HFFc6 (cell line): ENCODE measurements around the gene CPLX3. TPM values are rescaled to one million over a fixed set of nuclear protein-coding genes. Genes with fewer than 3 reads are reported as not detected.
A peak's percentile ranks its signal among the peaks of the same experiment; 100 is the strongest.

Experiments used
- DNase-seq: peaks from one replicate; pipeline ENCODE4 v3.0.0-alpha.2; 2018
- H3K27ac Mint-ChIP-seq: 2 replicates; pipeline ENCODE4 v1.8.0; 2020; ENCODE audit warnings: mild to moderate bottlenecking, mixed read lengths
- H3K27me3 Mint-ChIP-seq: 2 replicates; pipeline ENCODE4 v1.8.0; 2021; ENCODE audit warnings: mild to moderate bottlenecking, moderate library complexity, mixed read lengths; ENCODE audit not compliant: insufficient read depth
- H3K36me3 Mint-ChIP-seq: 2 replicates; pipeline ENCODE4 v1.8.0; 2021; ENCODE audit warnings: low read depth, mixed read lengths
- H3K4me1 Mint-ChIP-seq: 2 replicates; pipeline ENCODE4 v1.8.0; 2020; ENCODE audit warnings: low read depth, mixed read lengths
- H3K4me3 Mint-ChIP-seq: 2 replicates; pipeline ENCODE4 v1.8.0; 2020; ENCODE audit warnings: mild to moderate bottlenecking, moderate library complexity, mixed read lengths
- H3K9me3 Mint-ChIP-seq: 2 replicates; pipeline ENCODE4 v1.8.0; 2020; ENCODE audit warnings: mild to moderate bottlenecking, mixed read lengths
- total RNA-seq, 6 experiments: library from RNA; stranded (reverse); fragmentation: NEBNext Ultra II Directional; extraction: Animal tissue kit (Norgen Biotek cat#: 25700); gene quantifications; 2 replicates in 1 of 6; 3 replicates in 5 of 6; pipeline ENCODE4 v1.2.3, GENCODE V29; 2021
- TF ChIP-seq, protein P1 (sequence below): fragments of 200-600 bp; sonication (generic); IDR thresholded peaks from 2 replicates; pipeline ENCODE4 v1.5.0; 2021; ENCODE audit warnings: antibody characterized with exemption, mild to moderate bottlenecking

CPLX3 gene
- total RNA-seq, 6 experiments from 2014 or later, result 0.09 TPM; not detected in 5

DNA sequence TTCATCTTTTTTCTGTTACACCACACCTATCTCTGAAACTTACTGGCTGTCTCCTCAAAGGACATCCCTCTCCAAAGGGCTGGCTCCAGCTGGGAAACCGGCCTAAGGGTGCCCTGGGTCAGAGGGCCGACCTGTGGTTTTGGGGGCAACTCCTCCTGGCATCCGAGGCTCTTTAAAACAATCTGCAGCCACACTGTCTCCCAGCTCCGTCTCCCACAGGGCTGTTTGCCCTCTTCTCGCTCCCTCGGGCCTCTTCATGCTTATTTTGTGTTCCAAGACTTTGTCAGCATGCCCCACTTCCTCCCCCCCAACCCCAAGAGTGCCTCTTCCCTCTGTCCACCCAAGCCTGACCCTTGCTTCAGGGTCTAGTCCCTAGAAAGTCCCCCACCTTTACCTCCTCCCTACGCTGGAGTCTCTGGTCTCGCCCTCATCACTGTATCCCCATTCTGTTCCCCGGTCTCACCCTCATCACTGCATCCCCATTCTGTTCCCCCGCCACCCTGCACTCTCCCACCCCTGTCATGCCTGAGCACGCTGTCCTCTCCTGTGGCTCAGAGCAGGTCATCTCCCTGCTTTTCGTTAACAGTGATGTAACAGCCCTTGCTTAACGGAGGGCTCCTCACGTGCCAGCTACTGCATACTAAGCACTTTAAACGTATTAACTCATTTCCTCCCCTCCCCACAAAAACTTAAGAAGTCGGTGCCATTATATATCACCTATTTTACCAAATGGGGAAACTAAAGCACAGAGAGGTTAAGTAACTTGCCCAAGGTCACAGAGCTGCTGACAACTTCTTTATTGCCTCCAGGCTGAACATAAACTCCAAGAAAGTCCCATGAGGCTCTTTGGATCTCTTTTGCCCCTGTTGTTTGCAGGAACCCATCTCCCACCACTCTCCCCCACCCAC is 45.6 kb upstream of the CPLX3 start:
- H3K27me3 Mint-ChIP-seq, result peaks cover 2% of the 10 kb centered on the region
- H3K4me1 Mint-ChIP-seq, result peaks cover 64% of the 10 kb centered on the region
- peak; percentile 27 for DNase-seq
- H3K9me3 Mint-ChIP-seq, result no peaks in the 10 kb centered on the region
- TF ChIP-seq, protein P1, sequence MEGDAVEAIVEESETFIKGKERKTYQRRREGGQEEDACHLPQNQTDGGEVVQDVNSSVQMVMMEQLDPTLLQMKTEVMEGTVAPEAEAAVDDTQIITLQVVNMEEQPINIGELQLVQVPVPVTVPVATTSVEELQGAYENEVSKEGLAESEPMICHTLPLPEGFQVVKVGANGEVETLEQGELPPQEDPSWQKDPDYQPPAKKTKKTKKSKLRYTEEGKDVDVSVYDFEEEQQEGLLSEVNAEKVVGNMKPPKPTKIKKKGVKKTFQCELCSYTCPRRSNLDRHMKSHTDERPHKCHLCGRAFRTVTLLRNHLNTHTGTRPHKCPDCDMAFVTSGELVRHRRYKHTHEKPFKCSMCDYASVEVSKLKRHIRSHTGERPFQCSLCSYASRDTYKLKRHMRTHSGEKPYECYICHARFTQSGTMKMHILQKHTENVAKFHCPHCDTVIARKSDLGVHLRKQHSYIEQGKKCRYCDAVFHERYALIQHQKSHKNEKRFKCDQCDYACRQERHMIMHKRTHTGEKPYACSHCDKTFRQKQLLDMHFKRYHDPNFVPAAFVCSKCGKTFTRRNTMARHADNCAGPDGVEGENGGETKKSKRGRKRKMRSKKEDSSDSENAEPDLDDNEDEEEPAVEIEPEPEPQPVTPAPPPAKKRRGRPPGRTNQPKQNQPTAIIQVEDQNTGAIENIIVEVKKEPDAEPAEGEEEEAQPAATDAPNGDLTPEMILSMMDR, result no peak
- H3K36me3 Mint-ChIP-seq, result no peaks in the 10 kb centered on the region
- peak overlapping the region; percentile 90 for H3K4me3 Mint-ChIP-seq
- peak overlapping the region; percentile 31 for H3K27ac Mint-ChIP-seq

DNA sequence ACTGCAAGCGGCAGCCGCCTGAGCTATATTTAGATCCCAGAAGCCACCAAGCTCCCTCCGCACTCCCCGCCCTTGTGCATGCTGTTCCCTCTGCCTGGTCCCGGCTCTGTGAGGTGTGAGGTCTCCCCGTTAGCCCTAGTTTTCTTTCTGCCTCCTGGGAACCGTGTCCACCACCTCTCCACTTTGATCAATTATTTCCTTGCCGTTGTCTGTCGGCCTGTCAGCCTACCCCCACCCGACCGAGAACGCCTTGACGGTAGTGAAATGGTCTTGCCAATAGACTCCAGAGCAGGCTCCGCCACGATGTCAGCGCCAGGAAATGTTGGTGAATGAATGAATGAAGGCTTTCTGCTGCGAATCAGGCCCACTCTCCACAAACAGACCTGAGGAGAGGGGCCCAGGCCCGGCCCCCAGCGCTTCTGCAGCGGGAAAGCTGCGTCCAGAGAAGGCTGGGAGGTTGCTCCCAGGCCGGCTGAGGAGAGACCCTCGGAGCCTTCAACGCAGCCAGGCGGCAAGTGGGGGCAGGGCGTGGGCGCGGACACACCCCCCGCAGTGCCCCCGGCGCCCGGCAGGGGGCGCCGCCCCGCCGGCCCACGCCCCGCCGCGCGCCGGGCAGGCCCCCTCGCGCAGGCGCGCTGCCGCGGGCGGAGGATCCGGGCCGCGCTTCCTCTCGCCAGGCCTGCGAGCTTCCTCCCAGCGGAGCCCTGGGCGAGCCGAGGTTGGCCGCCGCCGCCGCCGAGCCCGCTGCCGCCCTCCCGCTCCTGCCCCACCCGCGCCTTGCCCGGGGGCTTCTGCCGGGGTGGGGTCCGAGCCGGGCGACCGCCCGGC is 44.8 kb upstream of the CPLX3 start, which contains the start of gene CSK:
Gene CSK (plus strand): TSS at position 650 of the 828 bp plus-strand sequence. CDS start 16,218 bp downstream, outside the sequence.
- Mint-ChIP-seq H3K27me3 (peaks cover 2% of the 10 kb centered on the region), H3K27ac (peak within 1 kb of the TSS; percentile 76), H3K36me3 (no peaks in the 10 kb centered on the region), H3K4me1 (peaks cover 66% of the 10 kb centered on the region), H3K9me3 (no peaks in the 10 kb centered on the region), H3K4me3 (peak within 1 kb of the TSS; percentile 95)
- DNase-seq, result peak; percentile 45
- TF ChIP-seq, protein P1, result peak; percentile 74

DNA sequence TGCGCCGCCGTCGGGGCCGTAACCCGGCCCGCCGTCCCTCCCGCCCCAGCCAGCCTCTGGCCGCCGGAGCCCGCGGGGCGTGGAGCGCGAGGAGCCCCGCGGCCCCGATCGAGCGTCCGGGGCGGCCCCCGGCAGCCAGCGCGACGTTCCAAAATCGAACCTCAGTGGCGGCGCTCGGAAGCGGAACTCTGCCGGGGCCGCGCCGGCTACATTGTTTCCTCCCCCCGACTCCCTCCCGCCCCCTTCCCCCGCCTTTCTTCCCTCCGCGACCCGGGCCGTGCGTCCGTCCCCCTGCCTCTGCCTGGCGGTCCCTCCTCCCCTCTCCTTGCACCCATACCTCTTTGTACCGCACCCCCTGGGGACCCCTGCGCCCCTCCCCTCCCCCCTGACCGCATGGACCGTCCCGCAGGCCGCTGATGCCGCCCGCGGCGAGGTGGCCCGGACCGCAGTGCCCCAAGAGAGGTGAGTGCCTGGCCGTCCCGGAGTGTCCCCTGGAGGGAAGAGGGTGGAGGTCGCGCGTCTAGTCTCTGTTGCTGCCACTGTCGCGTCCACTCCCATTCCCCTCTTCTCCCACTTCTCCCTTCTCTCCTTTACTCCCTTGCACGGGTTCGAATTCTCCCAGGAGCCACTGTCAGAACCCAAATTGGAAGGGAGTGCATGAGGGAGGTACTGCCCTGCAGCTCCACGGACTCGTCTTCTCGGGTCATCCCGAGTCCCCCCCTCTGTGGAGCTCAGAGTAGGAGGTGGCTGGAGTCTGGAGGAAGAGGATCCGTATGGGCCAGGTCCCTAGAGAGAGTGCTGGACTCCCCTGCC is 44.0 kb upstream of the CPLX3 start:
- Mint-ChIP-seq H3K36me3 (no peaks in the 10 kb centered on the region), H3K27ac (peak overlapping the region; percentile 76; the same call in 1 of the 2 replicates), H3K9me3 (no peaks in the 10 kb centered on the region), H3K4me3 (peak overlapping the region; percentile 95), H3K4me1 (peaks cover 60% of the 10 kb centered on the region), H3K27me3 (peaks cover 2% of the 10 kb centered on the region)
- TF ChIP-seq, protein P1, result no peak
- no peak for DNase-seq

DNA sequence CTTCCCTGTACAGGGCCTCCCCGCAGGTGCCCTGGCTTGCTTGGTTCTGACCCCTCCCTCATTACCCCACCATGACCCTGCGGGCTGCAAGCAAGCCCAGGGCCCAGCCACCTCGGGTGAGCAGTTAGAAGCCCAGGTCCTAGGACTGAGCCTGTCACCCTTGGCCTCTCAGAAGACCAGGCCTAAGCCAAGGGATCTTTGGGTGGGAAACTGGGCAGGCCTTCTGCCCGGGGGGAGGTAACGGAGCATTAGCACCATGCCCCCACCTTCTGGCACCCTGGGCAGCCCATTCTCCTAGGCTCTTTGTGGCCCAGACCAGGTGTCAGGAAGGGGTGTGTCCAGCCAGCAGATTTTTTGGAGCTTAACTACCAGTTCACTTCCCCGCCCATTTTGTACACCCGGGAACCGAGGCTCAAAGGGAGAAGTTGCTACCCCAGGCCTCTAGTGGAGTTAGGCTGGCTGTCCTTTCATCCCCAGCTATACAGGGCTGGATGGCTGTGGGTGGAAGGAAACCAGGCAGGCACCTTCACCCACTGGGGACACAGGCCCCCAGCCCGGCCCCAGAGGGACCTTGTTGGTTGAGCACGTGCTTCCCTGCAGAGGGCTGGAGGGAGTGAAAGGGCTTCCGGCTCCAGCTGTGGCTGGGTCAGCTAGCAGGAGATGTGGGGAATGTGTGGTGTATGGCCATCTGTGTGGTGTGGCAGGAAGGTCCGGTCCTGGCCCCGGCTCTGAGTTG is 43.2 kb upstream of the CPLX3 start:
- no peak for DNase-seq
- TF ChIP-seq, protein P1, result no peak
- H3K36me3 Mint-ChIP-seq, result no peaks in the 10 kb centered on the region
- peak overlapping the region; percentile 95 for H3K4me3 Mint-ChIP-seq
- H3K27ac Mint-ChIP-seq, result peak overlapping the region; percentile 76
- H3K4me1 Mint-ChIP-seq, result peaks cover 61% of the 10 kb centered on the region
- H3K27me3 Mint-ChIP-seq, result peaks cover 2% of the 10 kb centered on the region; the same call in 1 of the 2 replicates
- no peaks in the 10 kb centered on the region for H3K9me3 Mint-ChIP-seq
